ENCODE data around the gene CLIC3.
A peak's percentile ranks its signal among the peaks of the same experiment; 100 is the strongest.

The CLIC3 gene

GRCh38 chr9:137022662-137023008, 26.3 kb upstream of the CLIC3 start:
- H3K9ac ChIP-seq, result no peak overlapping the region
- no peaks in the 10 kb centered on the region for H3K27me3 ChIP-seq
- TF ChIP-seq Cebpa-rat (IDR thresholded peaks at IDR 0.05), result no peak
- peaks cover 5 to 52% (median 26%) of the 10 kb centered on the region in 11 experiments; a peak in 21 of 22 replicates for H3K36me3 ChIP-seq
- peaks cover 3 to 85% (median 51%) of the 10 kb centered on the region in 11 experiments; a peak in 18 of 22 replicates for H4K20me1 ChIP-seq
- no peaks in the 10 kb centered on the region for H3K9me3 ChIP-seq (replicated peaks in 1 of 11)
- H3K27ac ChIP-seq, result no peak overlapping the region
- H3K4me2 ChIP-seq, result no peak overlapping the region; a peak in 1 of 22 replicates
- H3K4me3 ChIP-seq, result no peak overlapping the region
- H3K4me1 ChIP-seq, result peaks cover 28 to 65% (median 44%) of the 10 kb centered on the region in 10 experiments

GRCh38 chr9:137021979-137022661, 25.8 kb upstream of the CLIC3 start:
- Histone ChIP-seq H3K9ac (no peak overlapping the region), H3K4me2 (no peak overlapping the region; a peak in 1 of 22 replicates)
- no peak for TF ChIP-seq Cebpa-rat (IDR thresholded peaks at IDR 0.05)

GRCh38 chr9:137021568-137021978, 25.2 kb upstream of the CLIC3 start:
- H3K4me1 ChIP-seq, result peaks cover 17 to 55% (median 33%) of the 10 kb centered on the region in 10 experiments
- H3K9me3 ChIP-seq (replicated peaks in 1 of 11), result no peaks in the 10 kb centered on the region
- H3K4me3 ChIP-seq, result no peak overlapping the region
- H3K4me2 ChIP-seq, result no peak overlapping the region
- H3K27me3 ChIP-seq, result no peaks in the 10 kb centered on the region
- TF ChIP-seq Cebpa-rat (IDR thresholded peaks at IDR 0.05), result no peak
- H4K20me1 ChIP-seq, result peaks cover 3 to 85% (median 41%) of the 10 kb centered on the region in 11 experiments; a peak in 18 of 22 replicates
- no peak overlapping the region for H3K27ac ChIP-seq
- H3K9ac ChIP-seq, result no peak overlapping the region
- H3K36me3 ChIP-seq, result peaks cover 15 to 63% (median 37%) of the 10 kb centered on the region in 11 experiments

More at GRCh38 chr9:137021979-137022661, 25.8 kb upstream of the CLIC3 start:
- Histone ChIP-seq H3K27me3 (no peaks in the 10 kb centered on the region), H3K9me3 (replicated peaks in 1 of 11) (no peaks in the 10 kb centered on the region), H3K27ac (no peak overlapping the region), H3K36me3 (peaks cover 10 to 57% (median 32%) of the 10 kb centered on the region in 11 experiments), H3K4me3 (no peak overlapping the region), H4K20me1 (peaks cover 3 to 85% (median 46%) of the 10 kb centered on the region in 11 experiments; a peak in 18 of 22 replicates), H3K4me1 (peaks cover 23 to 60% (median 38%) of the 10 kb centered on the region in 10 experiments)

- no peak for TF ChIP-seq Cebpa-rat (IDR thresholded peaks at IDR 0.05)
- no peak overlapping the region for H3K4me3 ChIP-seq
- H3K27me3 ChIP-seq, result no peaks in the 10 kb centered on the region
- H3K4me1 ChIP-seq, result peaks cover 11 to 49% (median 27%) of the 10 kb centered on the region in 10 experiments
- H3K36me3 ChIP-seq, result peaks cover 21 to 69% (median 43%) of the 10 kb centered on the region in 11 experiments
- H3K4me2 ChIP-seq, result no peak overlapping the region
- H3K9me3 ChIP-seq (replicated peaks in 1 of 11), result no peaks in the 10 kb centered on the region
- H4K20me1 ChIP-seq, result peaks cover 0 to 81% (median 34%) of the 10 kb centered on the region in 11 experiments; a peak in 18 of 22 replicates
- no peak overlapping the region for H3K27ac ChIP-seq
- no peak overlapping the region for H3K9ac ChIP-seq
Observed at GRCh38 chr9:137020771-137021567, 24.6 kb upstream of the CLIC3 start.

- TF ChIP-seq Cebpa-rat (IDR thresholded peaks at IDR 0.05), result no peak
Observed at GRCh38 chr9:137019891-137020683, 23.7 kb upstream of the CLIC3 start.

GRCh38 chr9:137018761-137019559, 22.6 kb upstream of the CLIC3 start:
- H3K27me3 ChIP-seq, result no peaks in the 10 kb centered on the region
- H3K9ac ChIP-seq, result no peak overlapping the region
- H3K4me2 ChIP-seq, result peak overlapping the region in 2 of 11 experiments; percentile 18 to 35; a peak in 2 of 22 replicates
- H3K4me1 ChIP-seq, result peaks cover 0 to 29% (median 12%) of the 10 kb centered on the region in 10 experiments; a peak in 13 of 20 replicates
- H3K36me3 ChIP-seq, result peaks cover 37 to 85% (median 60%) of the 10 kb centered on the region in 11 experiments
- no peak overlapping the region for H3K4me3 ChIP-seq
- TF ChIP-seq Cebpa-rat (IDR thresholded peaks at IDR 0.05), result no peak
- no peak overlapping the region for H3K27ac ChIP-seq
- H3K9me3 ChIP-seq (replicated peaks in 1 of 11), result no peaks in the 10 kb centered on the region
- H4K20me1 ChIP-seq, result peaks cover 0 to 78% (median 17%) of the 10 kb centered on the region in 11 experiments; a peak in 13 of 22 replicates

More at GRCh38 chr9:137019891-137020683, 23.7 kb upstream of the CLIC3 start:
- Histone ChIP-seq H3K9me3 (replicated peaks in 1 of 11) (no peaks in the 10 kb centered on the region), H4K20me1 (peaks cover 0 to 78% (median 26%) of the 10 kb centered on the region in 11 experiments; a peak in 18 of 22 replicates), H3K9ac (no peak overlapping the region), H3K4me2 (peak overlapping the region in 5 of 11 experiments; percentile 2 to 35 (median 12); a peak in 2 of 22 replicates), H3K36me3 (peaks cover 28 to 76% (median 50%) of the 10 kb centered on the region in 11 experiments), H3K4me1 (peaks cover 3 to 40% (median 18%) of the 10 kb centered on the region in 10 experiments), H3K4me3 (no peak overlapping the region), H3K27me3 (no peaks in the 10 kb centered on the region), H3K27ac (no peak overlapping the region)

- H3K27me3 ChIP-seq, result no peaks in the 10 kb centered on the region
- H3K9me3 ChIP-seq (replicated peaks in 1 of 11), result no peaks in the 10 kb centered on the region
- H3K9ac ChIP-seq, result no peak overlapping the region
- no peak overlapping the region for H3K27ac ChIP-seq
- no peak overlapping the region for H3K4me3 ChIP-seq
- no peak overlapping the region for H3K4me2 ChIP-seq
- peaks cover 37 to 86% (median 64%) of the 10 kb centered on the region in 11 experiments for H3K36me3 ChIP-seq
- H3K4me1 ChIP-seq, result peaks cover 0 to 18% (median 8%) of the 10 kb centered on the region in 10 experiments; a peak in 10 of 20 replicates
- TF ChIP-seq Cebpa-rat (IDR thresholded peaks at IDR 0.05), result no peak
- H4K20me1 ChIP-seq, result peaks cover 0 to 73% (median 10%) of the 10 kb centered on the region in 11 experiments; a peak in 10 of 22 replicates
Observed at GRCh38 chr9:137017791-137018497, 21.6 kb upstream of the CLIC3 start.

All from BLaER1 treated with 17β-estradiol and CSF1 and Interleukin-3, amounts not matched to agents 10 nM and 100 nM (cell line).